ENCODE data around the gene RACGAP1. TPM values are rescaled to one million over a fixed set of nuclear protein-coding genes. Genes with fewer than 3 reads are reported as not detected.

RACGAP1 gene
- polyA plus RNA-seq, 1 donor from 2014 or later: 18.3 TPM

DNA sequence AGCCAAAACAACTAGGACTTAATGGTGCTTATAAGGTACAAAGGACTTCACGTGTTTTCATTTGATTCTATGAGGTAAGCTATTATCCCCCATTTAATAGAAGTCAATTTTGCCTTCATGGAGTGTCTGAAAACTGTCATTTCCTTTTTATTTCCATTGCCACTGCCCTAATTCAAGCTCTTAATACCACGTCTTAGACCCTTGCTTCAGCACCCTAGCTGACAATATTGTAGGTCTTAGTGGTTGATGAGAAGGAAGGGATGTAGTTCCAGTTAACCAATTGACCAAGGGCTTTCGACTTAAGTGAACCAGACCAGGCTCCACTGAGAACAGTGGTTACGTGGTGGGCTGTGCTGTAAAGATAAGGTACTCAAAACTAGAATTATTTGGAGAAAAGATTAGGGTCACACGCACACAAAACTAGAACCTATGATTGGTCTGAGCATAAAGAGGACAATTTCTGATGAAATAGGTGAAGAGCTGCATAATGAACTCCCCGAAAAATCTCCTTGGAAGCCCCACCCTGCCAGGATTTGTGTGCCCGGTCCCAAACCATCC lies 22.5 kb upstream of the RACGAP1 start:
- Histone ChIP-seq H2AFZ (ENCODE audit: low read depth, low read length) (no peak overlapping the region), H3K9ac (ENCODE audit: low read length) (no peak overlapping the region), H3K4me2 (ENCODE audit: low read length) (no peak overlapping the region), H3K79me2 (replicated peaks; ENCODE audit: insufficient read depth, low read length) (no peaks in the 10 kb centered on the region), H3K27ac (ENCODE audit: low read length) (no peak overlapping the region), H3K4me3 (ENCODE audit: low read length) (no peak overlapping the region), H4K20me1 (ENCODE audit: insufficient read depth) (no peaks in the 10 kb centered on the region), H3K27me3 (ENCODE audit: insufficient read depth, low read depth, low read length) (no peaks in the 10 kb centered on the region), H3K9me2 (ENCODE audit: insufficient read depth, low read length) (no peaks in the 10 kb centered on the region), H3K36me3 (ENCODE audit: insufficient read depth, low read length) (no peaks in the 10 kb centered on the region), H3K9me3 (ENCODE audit: low read length) (no peaks in the 10 kb centered on the region), H3F3A (ENCODE audit: insufficient read depth, low read length, poor library complexity, severe bottlenecking) (no peaks in the 10 kb centered on the region)
- TF ChIP-seq MXI1 (conservative IDR thresholded peaks at IDR 0.05; ENCODE audit: poor library complexity, severe bottlenecking): no peak
- no peak for TF ChIP-seq TAF1 (IDR thresholded peaks at IDR 0.05; ENCODE audit: low read depth)
- TF ChIP-seq, protein P1, sequence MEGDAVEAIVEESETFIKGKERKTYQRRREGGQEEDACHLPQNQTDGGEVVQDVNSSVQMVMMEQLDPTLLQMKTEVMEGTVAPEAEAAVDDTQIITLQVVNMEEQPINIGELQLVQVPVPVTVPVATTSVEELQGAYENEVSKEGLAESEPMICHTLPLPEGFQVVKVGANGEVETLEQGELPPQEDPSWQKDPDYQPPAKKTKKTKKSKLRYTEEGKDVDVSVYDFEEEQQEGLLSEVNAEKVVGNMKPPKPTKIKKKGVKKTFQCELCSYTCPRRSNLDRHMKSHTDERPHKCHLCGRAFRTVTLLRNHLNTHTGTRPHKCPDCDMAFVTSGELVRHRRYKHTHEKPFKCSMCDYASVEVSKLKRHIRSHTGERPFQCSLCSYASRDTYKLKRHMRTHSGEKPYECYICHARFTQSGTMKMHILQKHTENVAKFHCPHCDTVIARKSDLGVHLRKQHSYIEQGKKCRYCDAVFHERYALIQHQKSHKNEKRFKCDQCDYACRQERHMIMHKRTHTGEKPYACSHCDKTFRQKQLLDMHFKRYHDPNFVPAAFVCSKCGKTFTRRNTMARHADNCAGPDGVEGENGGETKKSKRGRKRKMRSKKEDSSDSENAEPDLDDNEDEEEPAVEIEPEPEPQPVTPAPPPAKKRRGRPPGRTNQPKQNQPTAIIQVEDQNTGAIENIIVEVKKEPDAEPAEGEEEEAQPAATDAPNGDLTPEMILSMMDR (IDR thresholded peaks at IDR 0.05; ENCODE audit: poor library complexity, severe bottlenecking): no peak
- no peak for TF ChIP-seq SMC3 (conservative IDR thresholded peaks at IDR 0.05; ENCODE audit: poor library complexity)
- no peak for TF ChIP-seq POLR2AphosphoS5 (IDR thresholded peaks at IDR 0.05)
- TF ChIP-seq RAD21 (conservative IDR thresholded peaks at IDR 0.05): no peak

DNA sequence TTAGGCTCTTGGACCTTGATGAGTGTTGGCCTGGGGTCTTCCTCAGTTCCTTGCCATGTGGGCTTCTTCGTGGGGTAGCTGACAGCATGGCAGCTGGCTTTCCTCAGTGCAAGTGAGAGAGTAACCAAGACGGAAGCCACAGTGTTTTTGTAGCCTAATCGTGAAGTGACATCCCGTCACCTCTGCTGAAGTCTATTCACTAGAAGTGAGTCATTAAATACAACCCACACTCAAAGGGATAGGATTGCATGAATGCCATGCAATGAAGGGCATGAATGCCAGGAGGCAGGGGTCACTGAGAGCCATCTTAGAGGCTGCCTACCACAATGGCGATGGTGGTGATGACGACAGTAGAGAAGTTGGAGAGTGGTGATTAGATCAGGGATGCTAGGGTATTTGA lies 18.6 kb upstream of the RACGAP1 start:
- no peaks in the 10 kb centered on the region for H3K9me2 ChIP-seq (ENCODE audit: insufficient read depth, low read length)
- H3F3A ChIP-seq (ENCODE audit: insufficient read depth, low read length, poor library complexity, severe bottlenecking): no peaks in the 10 kb centered on the region
- no peak overlapping the region for H3K4me3 ChIP-seq (ENCODE audit: low read length)
- H3K4me2 ChIP-seq (ENCODE audit: low read length): no peak overlapping the region
- no peaks in the 10 kb centered on the region for H3K36me3 ChIP-seq (ENCODE audit: insufficient read depth, low read length)
- no peak for TF ChIP-seq MXI1 (conservative IDR thresholded peaks at IDR 0.05; ENCODE audit: poor library complexity, severe bottlenecking)
- TF ChIP-seq RAD21 (conservative IDR thresholded peaks at IDR 0.05): no peak
- no peak for TF ChIP-seq POLR2AphosphoS5 (IDR thresholded peaks at IDR 0.05)
- TF ChIP-seq TAF1 (IDR thresholded peaks at IDR 0.05; ENCODE audit: low read depth): no peak
- no peak for TF ChIP-seq EZH2 (IDR thresholded peaks at IDR 0.05; ENCODE audit: borderline replicate concordance, insufficient read depth, low read length, poor library complexity, severe bottlenecking)
- H3K9me3 ChIP-seq (ENCODE audit: low read length): no peaks in the 10 kb centered on the region
- H2AFZ ChIP-seq (ENCODE audit: low read depth, low read length): no peak overlapping the region
- no peak overlapping the region for H3K9ac ChIP-seq (ENCODE audit: low read length)
- H4K20me1 ChIP-seq (ENCODE audit: insufficient read depth): no peaks in the 10 kb centered on the region
- H3K27ac ChIP-seq (ENCODE audit: low read length): no peak overlapping the region
- H3K27me3 ChIP-seq (ENCODE audit: insufficient read depth, low read depth, low read length): no peaks in the 10 kb centered on the region
- H3K79me2 ChIP-seq (replicated peaks; ENCODE audit: insufficient read depth, low read length): no peaks in the 10 kb centered on the region

DNA sequence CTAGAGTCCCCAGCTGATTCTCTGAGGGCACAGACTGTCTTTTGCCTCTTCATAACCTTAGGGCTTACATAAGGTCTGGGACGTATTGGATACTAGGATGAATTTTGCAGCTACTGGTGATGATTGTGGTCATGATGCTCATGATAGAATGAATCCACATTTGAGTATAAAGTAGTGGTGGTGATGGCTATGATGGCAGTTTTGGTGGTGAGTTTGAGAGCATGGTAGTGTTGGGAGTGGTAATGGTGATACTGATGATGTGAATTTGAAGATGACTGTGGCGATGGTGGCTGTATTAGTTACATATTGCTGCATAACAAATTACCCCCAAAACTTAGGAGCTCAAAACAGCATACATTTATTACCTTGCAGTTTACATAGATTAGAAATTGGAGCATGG lies 18.0 kb upstream of the RACGAP1 start:
- TF ChIP-seq POLR2AphosphoS5 (IDR thresholded peaks at IDR 0.05): no peak
- no peak for TF ChIP-seq TAF1 (IDR thresholded peaks at IDR 0.05; ENCODE audit: low read depth)
- TF ChIP-seq EZH2 (IDR thresholded peaks at IDR 0.05; ENCODE audit: borderline replicate concordance, insufficient read depth, low read length, poor library complexity, severe bottlenecking): no peak
- no peak for TF ChIP-seq RAD21 (conservative IDR thresholded peaks at IDR 0.05)
- no peak for TF ChIP-seq MXI1 (conservative IDR thresholded peaks at IDR 0.05; ENCODE audit: poor library complexity, severe bottlenecking)
- no peak for TF ChIP-seq SMC3 (conservative IDR thresholded peaks at IDR 0.05; ENCODE audit: poor library complexity)
- H3K9me2 ChIP-seq (ENCODE audit: insufficient read depth, low read length): no peaks in the 10 kb centered on the region

More for the DNA sequence above, 18.0 kb upstream of the RACGAP1 start:
- H3K9me3 ChIP-seq (ENCODE audit: low read length): no peaks in the 10 kb centered on the region
- H4K20me1 ChIP-seq (ENCODE audit: insufficient read depth): no peaks in the 10 kb centered on the region
- no peak overlapping the region for H2AFZ ChIP-seq (ENCODE audit: low read depth, low read length)
- H3K27me3 ChIP-seq (ENCODE audit: insufficient read depth, low read depth, low read length): no peaks in the 10 kb centered on the region
- no peak overlapping the region for H3K4me2 ChIP-seq (ENCODE audit: low read length)
- no peak overlapping the region for H3K4me3 ChIP-seq (ENCODE audit: low read length)
- H3K9ac ChIP-seq (ENCODE audit: low read length): no peak overlapping the region
- H3K79me2 ChIP-seq (replicated peaks; ENCODE audit: insufficient read depth, low read length): no peaks in the 10 kb centered on the region
- no peaks in the 10 kb centered on the region for H3K36me3 ChIP-seq (ENCODE audit: insufficient read depth, low read length)
- H3F3A ChIP-seq (ENCODE audit: insufficient read depth, low read length, poor library complexity, severe bottlenecking): no peaks in the 10 kb centered on the region
- H3K27ac ChIP-seq (ENCODE audit: low read length): no peak overlapping the region

All from neural cell (in vitro differentiated cells).